Hepatocyte (in vitro differentiated cells): ENCODE results near the gene MUC5B.

Source experiments
- CTCF ChIP-seq: fragments of 200-600 bp; sonication (generic); IDR thresholded peaks from 2 replicates; pipeline ENCODE4 v1.5.1; 2016; ENCODE audit warnings: antibody characterized with exemption, mild to moderate bottlenecking; ENCODE audit not compliant: poor library complexity
- EZH2 ChIP-seq: fragments of 200-600 bp; sonication (generic); IDR thresholded peaks from 2 replicates; pipeline ENCODE4 v1.6.1; 2016; ENCODE audit warnings: antibody characterized with exemption, mild to moderate bottlenecking, borderline replicate concordance
- EZH2phosphoT487 ChIP-seq: fragments of 200-600 bp; sonication (generic); IDR thresholded peaks from one replicate; pipeline ENCODE4 v1.6.1; 2018; ENCODE audit warnings: antibody characterized with exemption, mild to moderate bottlenecking, low read depth, moderate library complexity; ENCODE audit not compliant: unreplicated experiment, severe bottlenecking

GRCh38 chr11:1281326-1281973 lies 58.6 kb downstream of the MUC5B start:
- no peak for TF ChIP-seq EZH2phosphoT487
- no peak for TF ChIP-seq EZH2
- TF ChIP-seq CTCF, result no peak
